HepG2 (cell line): ENCODE measurements around the gene PPP1R27. TPM values are rescaled to one million over a fixed set of nuclear protein-coding genes. Genes with fewer than 3 reads are reported as not detected.

ENCODE experiments used
- ATAC-seq: fragments of 200-7000 bp; cut with Tn5 transposase; 3 replicates; pipeline ENCODE4 v1.9.1; 2020; ENCODE audit warnings: mild to moderate bottlenecking, moderate library complexity
- BruUV-seq: library from RNA; stranded (reverse); fragments of 400-500 nt; replicated peaks from 2 replicates; lab custom pipeline; 2021; lab: Mats Ljungman, UMichigan
- CTCF ChIA-PET: fragments of 300-600 bp; formaldehyde crosslinking; extraction: SDS; loops from one replicate; lab custom pipeline; 2021; ENCODE audit warnings: low total read pairs, inconsistent platforms, low intra/inter-chr PET ratio; lab: Yijun Ruan, JAX
- POLR2A ChIA-PET: fragments of 350-600 bp; sonication (Branson Sonifier 250); formaldehyde crosslinking; loops from one replicate; lab custom pipeline; 2020; ENCODE audit warnings: antibody characterized with exemption, inconsistent platforms; lab: Yijun Ruan, JAX
- DNase-seq: peaks from one replicate; pipeline ENCODE4 v3.0.0-alpha.2; 2015; ENCODE audit warnings: low spot score
- FAIRE-seq: peaks from 3 replicates; lab custom pipeline; 2011; peaks lifted over from hg19 to GRCh38; lab: Jason Lieb, UNC
- H2AFZ ChIP-seq: one replicate; pipeline ENCODE4 v1.6.1; 2011; ENCODE audit warnings: low read length, inconsistent platforms
- H3K27ac ChIP-seq: fragments of 300-600 bp; 3 replicates; pipeline ENCODE4 v1.8.0; 2011; ENCODE audit warnings: mixed run types, mild to moderate bottlenecking, mixed read lengths, low read length, inconsistent platforms; ENCODE audit not compliant: insufficient read depth; ENCODE audit errors: extremely low read length
- H3K27me3 ChIP-seq, 2 experiments: fragments of 200-600 bp in 1 of 2; 2 replicates in 1 of 2; 3 replicates in 1 of 2; pipeline versions ENCODE4 v1.6.0 to v1.8.0; 2011; ENCODE audit warnings: low read length in 2 of 2, mild to moderate bottlenecking in 2 of 2, moderate library complexity in 2 of 2, inconsistent platforms in 1 of 2; ENCODE audit not compliant: insufficient read depth in 2 of 2, control insufficient read depth in 1 of 2
- H3K36me3 ChIP-seq, 2 experiments: fragments of 200-600 bp in 1 of 2; replicated peaks in 1 of 2; 2 replicates in 1 of 2; 3 replicates in 1 of 2; pipeline versions ENCODE4 v1.5.1 to v1.8.0; 2011; ENCODE audit warnings: low read length in 2 of 2, inconsistent platforms in 1 of 2; ENCODE audit not compliant: insufficient read depth in 2 of 2, control insufficient read depth in 1 of 2
- H3K4me1 ChIP-seq: 2 replicates; pipeline ENCODE4 v1.5.1; 2012; ENCODE audit warnings: low read length, inconsistent platforms; ENCODE audit not compliant: insufficient read depth
- H3K4me2 ChIP-seq: 2 replicates; pipeline ENCODE4 v1.6.0; 2011; ENCODE audit warnings: low read depth, low read length, inconsistent platforms
- H3K4me3 ChIP-seq, 3 experiments: fragments of 200-600 bp in 1 of 3; sonication (generic), shearing (Covaris generic) in 1 of 3; replicated peaks in 1 of 3; 2 replicates each; pipeline ENCODE4 v1.5.1; 2011 to 2016; ENCODE audit warnings: low read length in 3 of 3, inconsistent platforms in 2 of 3, low read depth in 2 of 3, mild to moderate bottlenecking in 2 of 3, control low read depth in 1 of 3, mixed read lengths in 1 of 3; ENCODE audit not compliant: insufficient read depth in 1 of 3
- H3K79me2 ChIP-seq: one replicate; pipeline ENCODE4 v1.6.1; 2011; ENCODE audit warnings: low read length, inconsistent platforms; ENCODE audit not compliant: insufficient read depth
- H3K9ac ChIP-seq: 2 replicates; pipeline ENCODE4 v1.6.0; 2011; ENCODE audit warnings: mild to moderate bottlenecking, low read depth, low read length, inconsistent platforms; ENCODE audit not compliant: insufficient read depth
- H3K9me3 ChIP-seq: 2 replicates; pipeline ENCODE4 v1.5.1; 2012; ENCODE audit warnings: mild to moderate bottlenecking, low read length
- H4K20me1 ChIP-seq: 2 replicates; pipeline ENCODE4 v1.6.0; 2011; ENCODE audit warnings: inconsistent platforms, mild to moderate bottlenecking, low read length, moderate library complexity; ENCODE audit not compliant: insufficient read depth
- BHLHE40 ChIP-seq: IDR thresholded peaks from 2 replicates; pipeline ENCODE4 v1.6.1; 2011; ENCODE audit warnings: low read length, improper control_type of control experiment
- BRF2 ChIP-seq: sonication (generic); formaldehyde crosslinking; IDR thresholded peaks from 2 replicates; pipeline ENCODE4 v1.8.1; 2022; ENCODE audit warnings: mild to moderate bottlenecking, missing genetic modification reagents
- KDM2A ChIP-seq: sonication (generic); formaldehyde crosslinking; IDR thresholded peaks from 2 replicates; pipeline ENCODE4 v1.4.0; 2020; ENCODE audit warnings: low read depth, missing genetic modification reagents, borderline replicate concordance
- NONO ChIP-seq, 2 experiments: fragments of 450-650 bp in 1 of 2; sonication (generic) in 1 of 2; formaldehyde crosslinking in 1 of 2; IDR thresholded peaks in 1 of 2; conservative IDR thresholded peaks in 1 of 2; 2 replicates each; pipeline versions ENCODE4 v1.6.1 to v1.8.0; 2017 to 2022; ENCODE audit warnings: mild to moderate bottlenecking in 1 of 2, missing genetic modification reagents in 1 of 2, moderate library complexity in 1 of 2
- SAP130 ChIP-seq: IDR thresholded peaks from 2 replicates; pipeline ENCODE4 v1.6.1; 2016; ENCODE audit warnings: low read depth
- SOX5 ChIP-seq: IDR thresholded peaks from 2 replicates; pipeline ENCODE4 v1.6.1; 2016; ENCODE audit warnings: borderline replicate concordance
- SP140L ChIP-seq: sonication (generic); formaldehyde crosslinking; IDR thresholded peaks from 2 replicates; pipeline ENCODE4 v1.4.0; 2020; ENCODE audit warnings: missing genetic modification reagents, borderline replicate concordance
- TBX2 ChIP-seq: sonication (generic); formaldehyde crosslinking; IDR thresholded peaks from 2 replicates; pipeline ENCODE4 v1.5.0; 2020; ENCODE audit warnings: missing genetic modification reagents, mild to moderate bottlenecking, borderline replicate concordance
- U2AF1 ChIP-seq: fragments of 200-400 bp; formaldehyde crosslinking; optimal IDR thresholded peaks from 2 replicates; pipeline ENCODE3; 2017; ENCODE audit warnings: mild to moderate bottlenecking, low read depth, low read length
- ZFP82 ChIP-seq: sonication (generic); formaldehyde crosslinking; IDR thresholded peaks from 2 replicates; pipeline ENCODE4 v1.5.1; 2020; ENCODE audit warnings: mild to moderate bottlenecking, missing genetic modification reagents, borderline replicate concordance
- ZNF264 ChIP-seq: sonication (generic); formaldehyde crosslinking; IDR thresholded peaks from 2 replicates; pipeline ENCODE4 v1.4.0; 2020; ENCODE audit warnings: missing genetic modification reagents
- ZNF326 ChIP-seq: sonication (generic); formaldehyde crosslinking; IDR thresholded peaks from 2 replicates; pipeline ENCODE4 v1.4.0; 2020; ENCODE audit warnings: missing genetic modification reagents, borderline replicate concordance
- ZNF335 ChIP-seq: sonication (generic); formaldehyde crosslinking; IDR thresholded peaks from 2 replicates; pipeline ENCODE4 v1.4.0; 2020; ENCODE audit warnings: missing genetic modification reagents
- WGBS: methylation state at CpG from one replicate; pipeline ENCODE4 v1.1.6; 2017; ENCODE audit warnings: low lambda C conversion rate; 5-methylcytosine and 5-hydroxymethylcytosine counted together
- in situ Hi-C: cut with HindIII; loops from 2 replicates; pipeline ENCODE4 v1.10.0; 2017; ENCODE audit warnings: low pct_unique_long_range_greater_than_20kb; ENCODE audit not compliant: extremely low pct_ligation_motif_present
- intact Hi-C: fragments of 100-400 bp; cut with micrococcal nuclease; formaldehyde crosslinking; loops from one replicate; pipeline ENCODE4 v1.10.0; 2022; ENCODE audit not compliant: unreplicated experiment
- polyA plus RNA-seq, 8 experiments: library from polyadenylated mRNA; depleted of rRNA in 3 of 8; stranded (reverse) in 7 of 8; unstranded in 1 of 8; fragments of >200 nt; fragmentation: Illumina TruSeq in 4 of 8; extraction: Trizol in 4 of 8; gene quantifications; 2 replicates each; pipeline versions ENCODE4 v1.2.1 to v1.2.3, GENCODE V29; 2011 to 2016; ENCODE audit warnings: low read depth in 4 of 8, missing spikeins in 1 of 8, mixed read lengths in 1 of 8; ENCODE audit not compliant: insufficient read depth in 1 of 8
- total RNA-seq, 5 experiments: library from RNA; depleted of rRNA; stranded (reverse); fragments of >200 nt; fragmentation: Illumina TruSeq; extraction: Trizol; gene quantifications; 2 replicates each; pipeline ENCODE4 v1.2.3, GENCODE V29; 2016; ENCODE audit warnings: low read depth in 1 of 5
- TF ChIP-seq, protein P1 (sequence below): fragments of 450-650 bp; IDR thresholded peaks from 2 replicates; pipeline ENCODE4 v1.6.1; 2016
- TF ChIP-seq, protein P2 (sequence below): sonication (generic); formaldehyde crosslinking; conservative IDR thresholded peaks from 2 replicates; pipeline ENCODE4 v1.8.1; 2023; ENCODE audit warnings: missing genetic modification reagents

The PPP1R27 gene
- total and polyA plus RNA-seq, 2 of the 13 experiments (the other 11 are each of a cell fraction or from before 2014, with no cell fraction given) = 0.17 to 1.00 TPM

DNA sequence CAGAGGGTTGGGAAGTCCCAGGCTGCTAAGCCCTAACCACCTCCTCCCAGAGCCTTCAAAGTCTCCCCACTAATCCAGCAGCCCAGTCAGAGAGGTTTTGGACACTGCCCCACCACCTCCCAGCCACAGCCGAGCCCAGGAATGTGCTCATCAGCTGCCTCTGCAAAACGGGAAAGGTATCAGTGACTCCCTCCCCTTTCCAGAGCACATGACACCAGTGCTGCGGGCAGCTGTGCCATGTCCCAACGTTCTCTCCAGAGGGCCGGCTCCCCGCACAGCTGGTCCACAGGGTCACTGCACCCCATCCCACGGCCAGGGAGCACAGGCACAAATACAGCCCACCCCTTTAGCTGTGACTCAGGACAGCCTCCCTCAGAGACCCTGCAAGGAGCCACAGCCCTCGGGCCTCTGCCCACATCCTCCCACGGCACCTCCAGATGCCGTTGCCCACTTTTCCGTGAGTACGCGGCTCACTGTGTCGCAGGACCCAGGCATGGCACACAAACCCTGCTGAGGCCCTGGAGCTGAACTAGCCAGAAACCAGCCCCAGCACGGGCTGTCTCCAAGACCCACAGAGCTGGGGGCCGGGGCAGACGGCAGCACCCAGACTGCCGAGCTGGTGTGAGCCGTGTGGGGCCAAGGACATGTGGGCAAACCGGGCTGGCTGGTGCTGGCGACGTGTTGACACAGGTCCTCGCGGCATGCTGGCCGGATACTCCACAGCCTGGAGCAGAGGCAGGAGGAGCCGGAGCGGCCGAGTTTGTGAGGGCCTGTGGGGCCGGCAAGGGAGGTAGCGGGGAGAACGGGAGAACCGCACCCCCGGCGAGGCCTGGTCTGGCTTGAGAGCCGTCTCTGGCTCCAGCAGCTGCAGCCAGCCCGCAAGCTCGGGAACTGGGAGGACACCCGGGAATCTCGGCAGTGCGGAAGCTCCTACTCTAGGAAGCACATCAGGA lies 6.3 kb upstream of the PPP1R27 start:
- Histone ChIP-seq H3K27me3 (no peaks in the 10 kb centered on the region), H3K36me3 (peaks cover 26 to 36% of the 10 kb centered on the region in 2 experiments), H2AFZ (no peak overlapping the region), H3K9me3 (no peaks in the 10 kb centered on the region), H4K20me1 (peaks cover 6% of the 10 kb centered on the region; the same call in 1 of the 2 replicates), H3K27ac (no peak overlapping the region), H3K9ac (no peak overlapping the region), H3K4me2 (no peak overlapping the region), H3K4me1 (peaks cover 40% of the 10 kb centered on the region), H3K4me3 (no peak overlapping the region; a peak in 1 of 6 replicates), H3K79me2 (no peaks in the 10 kb centered on the region)
- DNase-seq = no peak
- CTCF ChIA-PET = no interaction called here
- no TSS peak for BruUV-seq
- in situ Hi-C loops = no loop called here
- intact Hi-C loops = no loop called here
- POLR2A ChIA-PET = interaction anchor here (0.6 to 8.9 kb wide), 9 partner anchors 7 to 114 kb away, joined by 3 to 40 read pairs (median 5); partner anchors contain the start of genes MCRIP1 and P4HB
- 56% methylated on average over 36 of the region's 40 CpGs for WGBS
- FAIRE-seq = no peak
- ATAC-seq = peak; percentile 53
- TF ChIP-seq SAP130 (CRISPR knock-in tag) (peak; percentile 34; the same call in 1 of the 2 replicates), ZNF264 (CRISPR knock-in tag) (no peak), NONO (IDR thresholded peaks at IDR 0.05) (no peak), NONO (CRISPR knock-in tag; conservative IDR thresholded peaks at IDR 0.05) (0 out of 2 replicates have a peak, but pooled peaks have one; percentile 25), BHLHE40 (0 out of 2 replicates have a peak, but pooled peaks have one; percentile 8), ZFP82 (no peak), SOX5 (CRISPR knock-in tag) (no peak), U2AF1 (no peak), SP140L (CRISPR knock-in tag) (no peak), KDM2A (CRISPR knock-in tag) (peak; percentile 21; the same call in 1 of the 2 replicates), ZNF335 (no peak), ZNF326 (CRISPR knock-in tag) (no peak), TBX2 (CRISPR knock-in tag) (peak; percentile 29; the same call in 1 of the 2 replicates), BRF2 (CRISPR knock-in tag) (no peak)
- TF ChIP-seq, protein P1, sequence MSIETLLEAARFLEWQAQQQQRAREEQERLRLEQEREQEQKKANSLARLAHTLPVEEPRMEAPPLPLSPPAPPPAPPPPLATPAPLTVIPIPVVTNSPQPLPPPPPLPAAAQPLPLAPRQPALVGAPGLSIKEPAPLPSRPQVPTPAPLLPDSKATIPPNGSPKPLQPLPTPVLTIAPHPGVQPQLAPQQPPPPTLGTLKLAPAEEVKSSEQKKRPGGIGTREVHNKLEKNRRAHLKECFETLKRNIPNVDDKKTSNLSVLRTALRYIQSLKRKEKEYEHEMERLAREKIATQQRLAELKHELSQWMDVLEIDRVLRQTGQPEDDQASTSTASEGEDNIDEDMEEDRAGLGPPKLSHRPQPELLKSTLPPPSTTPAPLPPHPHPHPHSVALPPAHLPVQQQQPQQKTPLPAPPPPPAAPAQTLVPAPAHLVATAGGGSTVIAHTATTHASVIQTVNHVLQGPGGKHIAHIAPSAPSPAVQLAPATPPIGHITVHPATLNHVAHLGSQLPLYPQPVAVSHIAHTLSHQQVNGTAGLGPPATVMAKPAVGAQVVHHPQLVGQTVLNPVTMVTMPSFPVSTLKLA = no peak
- TF ChIP-seq, protein P2, sequence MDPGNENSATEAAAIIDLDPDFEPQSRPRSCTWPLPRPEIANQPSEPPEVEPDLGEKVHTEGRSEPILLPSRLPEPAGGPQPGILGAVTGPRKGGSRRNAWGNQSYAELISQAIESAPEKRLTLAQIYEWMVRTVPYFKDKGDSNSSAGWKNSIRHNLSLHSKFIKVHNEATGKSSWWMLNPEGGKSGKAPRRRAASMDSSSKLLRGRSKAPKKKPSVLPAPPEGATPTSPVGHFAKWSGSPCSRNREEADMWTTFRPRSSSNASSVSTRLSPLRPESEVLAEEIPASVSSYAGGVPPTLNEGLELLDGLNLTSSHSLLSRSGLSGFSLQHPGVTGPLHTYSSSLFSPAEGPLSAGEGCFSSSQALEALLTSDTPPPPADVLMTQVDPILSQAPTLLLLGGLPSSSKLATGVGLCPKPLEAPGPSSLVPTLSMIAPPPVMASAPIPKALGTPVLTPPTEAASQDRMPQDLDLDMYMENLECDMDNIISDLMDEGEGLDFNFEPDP (CRISPR knock-in tag) = 0 out of 2 replicates have a peak, but pooled peaks have one; percentile 49
